HEK293 (cell line): Measurements from ENCODE around the gene PPP3CA.

Source experiments
- CTCF ChIA-PET: fragments of 350-600 bp; formaldehyde crosslinking; extraction: SDS; loops from one replicate; lab custom pipeline; 2021; ENCODE audit warnings: antibody characterized with exemption; lab: Yijun Ruan, JAX
- POLR2A ChIA-PET: fragments of 300-600 bp; formaldehyde crosslinking; extraction: SDS; loops from one replicate; lab custom pipeline; 2020; ENCODE audit warnings: antibody characterized with exemption, inconsistent platforms; lab: Yijun Ruan, JAX
- H3K27ac ChIP-seq: fragments of 200-500 bp; sonication (Bioruptor generic); 2 replicates; pipeline ENCODE4 v1.5.1; 2014; ENCODE audit warnings: low read depth, low read length, control low read depth, inconsistent platforms; ENCODE audit errors: extremely low read depth
- H3K36me3 ChIP-seq, 2 experiments: fragments of 200-500 bp in 1 of 2; sonication (Bioruptor generic) in 1 of 2; 1 replicate in 1 of 2; 2 replicates in 1 of 2; pipeline ENCODE4 v1.5.1; 2014 to 2017; ENCODE audit warnings: inconsistent platforms in 2 of 2, low read length in 2 of 2; ENCODE audit not compliant: control insufficient read depth in 2 of 2, insufficient read depth in 1 of 2
- H3K4me1 ChIP-seq: fragments of 200-500 bp; sonication (Bioruptor generic); 2 replicates; pipeline ENCODE4 v1.5.1; 2014; ENCODE audit warnings: mild to moderate bottlenecking, low read length, inconsistent platforms; ENCODE audit not compliant: control insufficient read depth, insufficient read depth
- H3K4me3 ChIP-seq: 2 replicates; pipeline ENCODE4 v1.5.1; 2011; ENCODE audit warnings: low read depth, mild to moderate bottlenecking, control low read depth, low read length, moderate library complexity
- H3K9me3 ChIP-seq: fragments of 200-500 bp; sonication (Bioruptor generic); 2 replicates; pipeline ENCODE4 v1.5.1; 2014; ENCODE audit warnings: low read depth, low read length, inconsistent platforms; ENCODE audit not compliant: control insufficient read depth, insufficient read depth
- GFI1B ChIP-seq: fragments of 450-650 bp; formaldehyde crosslinking; IDR thresholded peaks from 2 replicates; pipeline ENCODE4 v1.5.1; 2016; ENCODE audit warnings: missing biosample characterization, missing genetic modification characterization
- PRDM6 ChIP-seq: fragments of 450-650 bp; formaldehyde crosslinking; IDR thresholded peaks from 2 replicates; pipeline ENCODE4 v1.5.1; 2017; ENCODE audit warnings: missing biosample characterization, missing genetic modification characterization
- TRIM28 ChIP-seq: IDR thresholded peaks from 2 replicates; pipeline ENCODE4 v1.6.1; 2011; ENCODE audit warnings: low read length, control low read depth, borderline replicate concordance
- YY1 ChIP-seq: fragments of 450-650 bp; formaldehyde crosslinking; IDR thresholded peaks from 2 replicates; pipeline ENCODE4 v1.5.1; 2018; ENCODE audit warnings: missing biosample characterization, missing genetic modification characterization
- ZBTB1 ChIP-seq: fragments of 450-650 bp; formaldehyde crosslinking; IDR thresholded peaks from 2 replicates; pipeline ENCODE4 v1.5.1; 2016; ENCODE audit warnings: missing biosample characterization, missing genetic modification characterization
- ZBTB44 ChIP-seq: fragments of 450-650 bp; IDR thresholded peaks from 2 replicates; pipeline ENCODE4 v1.5.1; 2018; ENCODE audit warnings: missing biosample characterization, mild to moderate bottlenecking, missing genetic modification characterization
- ZFHX2 ChIP-seq: fragments of 450-650 bp; formaldehyde crosslinking; conservative IDR thresholded peaks from 2 replicates; pipeline ENCODE4 v1.5.1; 2016; ENCODE audit warnings: missing biosample characterization, missing genetic modification characterization
- ZFP69B ChIP-seq: fragments of 450-650 bp; formaldehyde crosslinking; IDR thresholded peaks from 2 replicates; pipeline ENCODE4 v1.5.1; 2016; ENCODE audit warnings: missing biosample characterization, missing genetic modification characterization
- ZIC2 ChIP-seq: fragments of 450-650 bp; formaldehyde crosslinking; IDR thresholded peaks from 2 replicates; pipeline ENCODE4 v1.5.1; 2016; ENCODE audit warnings: missing biosample characterization, missing genetic modification characterization
- ZNF133 ChIP-seq: fragments of 450-650 bp; formaldehyde crosslinking; IDR thresholded peaks from 2 replicates; pipeline ENCODE4 v1.5.1; 2016; ENCODE audit warnings: missing biosample characterization, missing genetic modification characterization
- ZNF16 ChIP-seq: fragments of 450-650 bp; formaldehyde crosslinking; IDR thresholded peaks from 2 replicates; pipeline ENCODE4 v1.5.1; 2016; ENCODE audit warnings: low read depth, missing biosample characterization, missing genetic modification characterization
- ZNF174 ChIP-seq: fragments of 450-650 bp; formaldehyde crosslinking; IDR thresholded peaks from 2 replicates; pipeline ENCODE4 v1.5.0; 2017; ENCODE audit warnings: missing biosample characterization, mild to moderate bottlenecking, missing genetic modification characterization
- ZNF23 ChIP-seq: fragments of 450-650 bp; formaldehyde crosslinking; IDR thresholded peaks from 2 replicates; pipeline ENCODE4 v1.5.1; 2016; ENCODE audit warnings: missing biosample characterization, missing genetic modification characterization, borderline replicate concordance
- ZNF350 ChIP-seq: fragments of 450-650 bp; formaldehyde crosslinking; IDR thresholded peaks from 2 replicates; pipeline ENCODE4 v1.5.0; 2017; ENCODE audit warnings: missing biosample characterization, mild to moderate bottlenecking, missing genetic modification characterization
- ZNF366 ChIP-seq: fragments of 450-650 bp; formaldehyde crosslinking; conservative IDR thresholded peaks from 2 replicates; pipeline ENCODE4 v1.5.1; 2016; ENCODE audit warnings: missing biosample characterization, missing genetic modification characterization
- ZNF560 ChIP-seq: fragments of 450-650 bp; formaldehyde crosslinking; IDR thresholded peaks from 2 replicates; pipeline ENCODE4 v1.5.1; 2017; ENCODE audit warnings: missing biosample characterization, missing genetic modification characterization, borderline replicate concordance
- ZNF654 ChIP-seq: fragments of 450-650 bp; formaldehyde crosslinking; IDR thresholded peaks from 2 replicates; pipeline ENCODE4 v1.5.1; 2016; ENCODE audit warnings: low read depth, missing biosample characterization, missing genetic modification characterization
- ZNF701 ChIP-seq: fragments of 450-650 bp; formaldehyde crosslinking; IDR thresholded peaks from 2 replicates; pipeline ENCODE4 v1.5.1; 2016; ENCODE audit warnings: missing biosample characterization, missing genetic modification characterization
- ZSCAN16 ChIP-seq: fragments of 450-650 bp; formaldehyde crosslinking; IDR thresholded peaks from 2 replicates; pipeline ENCODE4 v1.5.1; 2016; ENCODE audit warnings: missing biosample characterization, missing genetic modification characterization
- TF ChIP-seq, protein P1 (sequence below): fragments of 450-650 bp; formaldehyde crosslinking; IDR thresholded peaks from 2 replicates; pipeline ENCODE4 v1.5.1; 2017; ENCODE audit warnings: missing biosample characterization, missing genetic modification characterization
- TF ChIP-seq, protein P2 (sequence below): fragments of 450-650 bp; formaldehyde crosslinking; IDR thresholded peaks from 2 replicates; pipeline ENCODE4 v1.5.1; 2016; ENCODE audit warnings: missing biosample characterization, missing genetic modification characterization, borderline replicate concordance
- TF ChIP-seq, protein P3 (sequence below): fragments of 450-650 bp; formaldehyde crosslinking; IDR thresholded peaks from 2 replicates; pipeline ENCODE4 v1.5.1; 2016; ENCODE audit warnings: missing biosample characterization, missing genetic modification characterization

PPP3CA gene

GRCh38 chr4:101068115-101068514 is 279.2 kb downstream of the PPP3CA start:
- no peaks in the 10 kb centered on the region for H3K36me3 ChIP-seq
- POLR2A ChIA-PET = no interaction called here
- H3K4me1 ChIP-seq = no peaks in the 10 kb centered on the region
- H3K9me3 ChIP-seq = no peaks in the 10 kb centered on the region
- TF ChIP-seq ZBTB44 (tag by site-specific recombination) (no peak), GFI1B (tag by site-specific recombination) (no peak), ZNF174 (tag by site-specific recombination) (no peak), ZNF133 (no peak), ZNF350 (no peak), ZNF366 (tag by site-specific recombination) (no peak), ZNF16 (tag by site-specific recombination) (no peak), TRIM28 (no peak), PRDM6 (tag by site-specific recombination) (no peak), ZFHX2 (no peak), ZBTB1 (no peak), ZFP69B (tag by site-specific recombination) (no peak), ZNF23 (tag by site-specific recombination) (no peak), ZSCAN16 (tag by site-specific recombination) (no peak), YY1 (tag by site-specific recombination) (no peak), ZIC2 (tag by site-specific recombination) (no peak)
- TF ChIP-seq, protein P1, sequence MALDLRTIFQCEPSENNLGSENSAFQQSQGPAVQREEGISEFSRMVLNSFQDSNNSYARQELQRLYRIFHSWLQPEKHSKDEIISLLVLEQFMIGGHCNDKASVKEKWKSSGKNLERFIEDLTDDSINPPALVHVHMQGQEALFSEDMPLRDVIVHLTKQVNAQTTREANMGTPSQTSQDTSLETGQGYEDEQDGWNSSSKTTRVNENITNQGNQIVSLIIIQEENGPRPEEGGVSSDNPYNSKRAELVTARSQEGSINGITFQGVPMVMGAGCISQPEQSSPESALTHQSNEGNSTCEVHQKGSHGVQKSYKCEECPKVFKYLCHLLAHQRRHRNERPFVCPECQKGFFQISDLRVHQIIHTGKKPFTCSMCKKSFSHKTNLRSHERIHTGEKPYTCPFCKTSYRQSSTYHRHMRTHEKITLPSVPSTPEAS (tag by site-specific recombination) = no peak
- TF ChIP-seq, protein P2, sequence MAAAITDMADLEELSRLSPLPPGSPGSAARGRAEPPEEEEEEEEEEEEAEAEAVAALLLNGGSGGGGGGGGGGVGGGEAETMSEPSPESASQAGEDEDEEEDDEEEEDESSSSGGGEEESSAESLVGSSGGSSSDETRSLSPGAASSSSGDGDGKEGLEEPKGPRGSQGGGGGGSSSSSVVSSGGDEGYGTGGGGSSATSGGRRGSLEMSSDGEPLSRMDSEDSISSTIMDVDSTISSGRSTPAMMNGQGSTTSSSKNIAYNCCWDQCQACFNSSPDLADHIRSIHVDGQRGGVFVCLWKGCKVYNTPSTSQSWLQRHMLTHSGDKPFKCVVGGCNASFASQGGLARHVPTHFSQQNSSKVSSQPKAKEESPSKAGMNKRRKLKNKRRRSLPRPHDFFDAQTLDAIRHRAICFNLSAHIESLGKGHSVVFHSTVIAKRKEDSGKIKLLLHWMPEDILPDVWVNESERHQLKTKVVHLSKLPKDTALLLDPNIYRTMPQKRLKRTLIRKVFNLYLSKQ (tag by site-specific recombination) = no peak
- TF ChIP-seq, all 188 proteins: peak for 0
- Histone ChIP-seq H3K27ac (no peak overlapping the region), H3K4me3 (no peak overlapping the region)
- CTCF ChIA-PET = no interaction called here

DNA sequence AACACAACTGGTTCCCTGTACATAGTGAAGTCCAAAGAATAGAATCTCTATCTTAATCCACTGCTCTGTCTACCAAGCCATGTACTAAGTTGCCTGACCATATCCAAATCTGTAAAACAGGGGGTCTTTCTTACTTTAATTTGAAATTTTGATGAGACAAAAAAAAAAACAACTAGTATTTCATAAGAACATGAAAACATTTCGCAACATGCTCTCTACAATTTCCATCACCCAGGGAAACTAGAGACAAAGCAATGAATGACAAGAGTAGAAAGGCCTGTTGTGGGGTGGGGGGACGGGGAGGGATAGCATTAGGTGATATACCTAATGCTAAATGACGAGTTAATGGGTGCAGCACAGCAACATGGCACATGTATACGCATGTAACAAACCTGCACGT is 279.9 kb downstream of the PPP3CA start:
- no peaks in the 10 kb centered on the region for H3K4me1 ChIP-seq
- H3K27ac ChIP-seq = no peak overlapping the region
- no peak for TF ChIP-seq ZNF654 (tag by site-specific recombination)
- TF ChIP-seq, protein P3, sequence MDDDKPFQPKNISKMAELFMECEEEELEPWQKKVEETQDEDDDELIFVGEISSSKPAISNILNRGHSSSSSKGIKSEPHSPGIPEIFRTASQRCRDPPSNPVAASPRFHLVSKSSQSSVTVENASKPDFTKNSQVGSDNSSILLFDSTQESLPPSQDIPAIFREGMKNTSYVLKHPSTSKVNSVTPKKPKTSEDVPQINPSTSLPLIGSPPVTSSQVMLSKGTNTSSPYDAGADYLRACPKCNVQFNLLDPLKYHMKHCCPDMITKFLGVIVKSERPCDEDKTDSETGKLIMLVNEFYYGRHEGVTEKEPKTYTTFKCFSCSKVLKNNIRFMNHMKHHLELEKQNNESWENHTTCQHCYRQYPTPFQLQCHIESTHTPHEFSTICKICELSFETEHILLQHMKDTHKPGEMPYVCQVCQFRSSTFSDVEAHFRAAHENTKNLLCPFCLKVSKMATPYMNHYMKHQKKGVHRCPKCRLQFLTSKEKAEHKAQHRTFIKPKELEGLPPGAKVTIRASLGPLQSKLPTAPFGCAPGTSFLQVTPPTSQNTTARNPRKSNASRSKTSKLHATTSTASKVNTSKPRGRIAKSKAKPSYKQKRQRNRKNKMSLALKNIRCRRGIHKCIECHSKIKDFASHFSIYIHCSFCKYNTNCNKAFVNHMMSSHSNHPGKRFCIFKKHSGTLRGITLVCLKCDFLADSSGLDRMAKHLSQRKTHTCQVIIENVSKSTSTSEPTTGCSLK (tag by site-specific recombination) = no peak
- no peak for TF ChIP-seq ZNF560 (tag by site-specific recombination)
- TF ChIP-seq ZNF701 (tag by site-specific recombination) = no peak
- no peak overlapping the region for H3K4me3 ChIP-seq
- no peaks in the 10 kb centered on the region for H3K36me3 ChIP-seq
- CTCF ChIA-PET = no interaction called here
- H3K9me3 ChIP-seq = no peaks in the 10 kb centered on the region
- POLR2A ChIA-PET = no interaction called here
